Endothelial cell of umbilical vein (primary cell): ENCODE results near the gene SPANXB1. TPM values are rescaled to one million over a fixed set of nuclear protein-coding genes. Genes with fewer than 3 reads are reported as not detected.

ENCODE experiments used
- polyA plus RNA-seq, 4 experiments: library from polyadenylated mRNA; depleted of rRNA in 3 of 4; stranded (reverse) in 3 of 4; unstranded in 1 of 4; fragments of >200 nt; gene quantifications; 2 replicates each; pipeline versions ENCODE4 v1.2.1 to v1.2.3, GENCODE V29; 2011 to 2012; ENCODE audit warnings: missing spikeins in 1 of 4
- total RNA-seq: library from RNA; stranded (reverse); gene quantifications from 2 replicates; pipeline ENCODE4 v1.2.3, GENCODE V29; 2021

SPANXB1 gene
- total and polyA plus RNA-seq, 2 donors (not counting 3 experiments of a cell fraction or from before 2014, with no cell fraction given) = not detected

Other genes with a start within 250 kb of the SPANXB1 start
- 46.2 and 51.4 TPM in 2 replicates for gene LDOC1, start 174.5 kb downstream of the SPANXB1 start, total RNA-seq
- 19.4 and 23.0 TPM in 2 replicates for gene LDOC1, start 174.5 kb downstream of the SPANXB1 start, polyA plus RNA-seq
- not detected in 2 replicates for gene SPANXC, start 239.9 kb downstream of the SPANXB1 start, total RNA-seq
- not detected in 2 replicates for gene SPANXC, start 239.9 kb downstream of the SPANXB1 start, polyA plus RNA-seq